ENCODE data around the gene RNF114.

- no peak for TF ChIP-seq POLR2AphosphoS5 (IDR thresholded peaks at IDR 0.05)
- no peak for TF ChIP-seq CTCF (IDR thresholded peaks at IDR 0.05)
- TF ChIP-seq POLR2A (IDR thresholded peaks at IDR 0.05) = no peak
Measured at GRCh38 chr20:49956689-49957088, 20.5 kb downstream of the RNF114 start.
